ENCODE results near the gene LDLRAD3.

- TF ChIP-seq GATA2 (IDR thresholded peaks at IDR 0.05; ENCODE audit: low read depth, low read length) = no peak
- no peak for TF ChIP-seq GATA3 (IDR thresholded peaks at IDR 0.05; ENCODE audit: low read depth, low read length)
These were observed 58.9 kb downstream of the LDLRAD3 start for GRCh38 chr11:36002796-36003195.

Measured in SH-SY5Y (cell line).